Aorta (tissue), 5 donors: ENCODE data around the gene DNAJC21. TPM values are rescaled to one million over a fixed set of nuclear protein-coding genes. Genes with fewer than 3 reads are reported as not detected.
"Not testable (repeated sequence)": the region's sequence is repeated elsewhere in the genome, so short reads cannot be mapped to it uniquely, and the experiment has no call there.

ENCODE experiments used
- ATAC-seq: fragments of 200-7000 bp; cut with Tn5 transposase; one replicate; pipeline ENCODE4 v1.9.1; 2022; ENCODE audit warnings: moderate library complexity; ENCODE audit not compliant: low FRiP score
- DNase-seq, 2 donors: peaks; one replicate each; pipeline ENCODE4 v3.0.0-alpha.2; 2020
- H3K27ac ChIP-seq, 2 donors: one replicate each; pipeline ENCODE4 v1.5.1; 2013; ENCODE audit warnings: low read length in 2 of 2, mild to moderate bottlenecking in 2 of 2, moderate library complexity in 2 of 2, control low read depth in 1 of 2, inconsistent platforms in 1 of 2, low read depth in 1 of 2
- H3K27me3 ChIP-seq, 2 donors: one replicate each; pipeline ENCODE4 v1.6.1; 2013; ENCODE audit warnings: control low read depth in 1 of 2, low read length in 1 of 2, mild to moderate bottlenecking in 1 of 2, moderate library complexity in 1 of 2; ENCODE audit not compliant: insufficient read depth in 2 of 2, control insufficient read depth in 1 of 2
- H3K36me3 ChIP-seq, 2 donors: one replicate each; pipeline ENCODE4 v1.6.1; 2013; ENCODE audit warnings: control low read depth in 1 of 2, low read length in 1 of 2, mild to moderate bottlenecking in 1 of 2; ENCODE audit not compliant: insufficient read depth in 2 of 2, control insufficient read depth in 1 of 2
- H3K4me1 ChIP-seq, 2 donors: one replicate each; pipeline ENCODE4 v1.6.1; 2013; ENCODE audit warnings: low read length in 2 of 2, control low read depth in 1 of 2, mild to moderate bottlenecking in 1 of 2, moderate library complexity in 1 of 2; ENCODE audit not compliant: insufficient read depth in 2 of 2, control insufficient read depth in 1 of 2
- H3K4me3 ChIP-seq, 2 donors: one replicate each; pipeline ENCODE4 v1.5.1; 2013; ENCODE audit warnings: low read length in 2 of 2, control low read depth in 1 of 2, mild to moderate bottlenecking in 1 of 2
- H3K9me3 ChIP-seq: one replicate; pipeline ENCODE4 v1.6.1; 2013; ENCODE audit warnings: mild to moderate bottlenecking, low read length; ENCODE audit not compliant: control insufficient read depth
- WGBS, 2 donors: extraction: QIAGEN DNeasy Blood & Tissue Kit; methylation state at CpG; one replicate each; pipeline ENCODE4 v1.1.7; 2013; 5-methylcytosine and 5-hydroxymethylcytosine counted together
- intact Hi-C, 2 donors: fragments of 100-400 bp; cut with DNase I; formaldehyde crosslinking; loops; one replicate each; pipeline versions ENCODE4 v1.14.2 to v1.15.0; 2022
- polyA plus RNA-seq, 2 donors: library from polyadenylated mRNA; stranded (reverse); fragments of 200-250 nt; gene quantifications; one replicate each; pipeline ENCODE4 v1.2.3, GENCODE V29; 2013
- total RNA-seq, 2 donors: library from RNA; stranded (reverse); fragmentation: NEBNext Ultra II Directional; extraction: Animal tissue kit (Norgen Biotek cat#: 25700); gene quantifications; one replicate each; pipeline ENCODE4 v1.2.1, GENCODE V29; 2021
- donor health status: healthy with polysubstance abuse.
- donor health status: Bipolar disorder and iron deficiency.
- donor health status: DM: no; HTN: no; CAD: no.
- donor health status: DM: no; HTN: no; CAD: no.
- donor health status: DM: yes; HTN: yes; CAD: no.

DNAJC21 gene
- total and polyA plus RNA-seq, 4 donors: 26.9 to 50.9 (median 44.8) TPM

GRCh38 chr5:34915139-34915855, 14.1 kb upstream of the DNAJC21 start, which contains the start of the genes BRIX1 and RAD1:
BRIX1 (plus strand) TSS chr5:34915711; CDS start chr5:34915739, 28 bp downstream.
RAD1 (minus strand) TSS chr5:34915504; CDS start chr5:34914892, 612 bp downstream.
- no peaks in the 10 kb centered on the region for H3K27me3 ChIP-seq
- peaks cover 2% of the 10 kb centered on the region in 2 donors for H3K4me1 ChIP-seq
- no peaks in the 10 kb centered on the region for H3K9me3 ChIP-seq
- peak; percentile 100 for ATAC-seq
- H3K36me3 ChIP-seq: peaks cover 2 to 3% of the 10 kb centered on the region in 2 donors
- 0% methylated on average over 67 of the region's 67 CpGs for WGBS, 2 donors
- peak within 1 kb of the TSS; percentile 62 to 64 for H3K4me3 ChIP-seq
- intact Hi-C loops: loop anchor here in 1 of 2 donors (1.0 kb wide), 1 partner anchor 14 kb away; the partner anchor contains the start of gene DNAJC21
- H3K27ac ChIP-seq: peak within 1 kb of the TSS; percentile 0 to 73
- DNase-seq: peak; percentile 98 to 99

DNA sequence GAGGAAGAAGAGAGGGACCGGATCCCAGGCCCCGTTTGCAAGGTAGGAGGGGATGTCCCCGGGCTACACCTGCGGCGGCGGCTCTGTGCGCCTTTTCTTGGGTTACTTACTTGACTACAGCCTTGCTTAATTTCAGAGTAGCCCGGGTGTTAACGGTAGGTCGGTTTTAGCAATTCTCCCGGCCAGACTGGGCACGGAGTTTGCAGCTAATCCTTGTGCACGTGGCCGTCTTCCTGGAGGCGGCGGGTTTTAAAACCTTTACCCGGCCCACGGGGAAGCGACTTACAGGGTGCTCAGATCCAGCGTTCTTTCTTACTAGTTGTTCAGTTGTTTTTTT, 13.5 kb upstream of the DNAJC21 start:
- WGBS, 2 donors: 0% methylated on average over 20 of the region's 20 CpGs
- H3K4me3 ChIP-seq: peak overlapping the region; percentile 62 to 64
- no peak for DNase-seq
- H3K27me3 ChIP-seq: no peaks in the 10 kb centered on the region
- no peaks in the 10 kb centered on the region for H3K9me3 ChIP-seq
- peak overlapping the region in 1 of 2 donors; percentile 73 for H3K27ac ChIP-seq
- ATAC-seq: no peak
- H3K4me1 ChIP-seq: peaks cover 2% of the 10 kb centered on the region in 2 donors
- peaks cover under 1 to 2% of the 10 kb centered on the region in 2 donors for H3K36me3 ChIP-seq
- intact Hi-C loops: loop anchor here in 1 of 2 donors (1.0 kb wide), 1 partner anchor 13 kb away; the partner anchor contains the start of gene DNAJC21

GRCh38 chr5:34916518-34916917, 12.8 kb upstream of the DNAJC21 start:
- H3K27me3 ChIP-seq: no peaks in the 10 kb centered on the region
- no peak for DNase-seq
- intact Hi-C loops: no loop called here
- H3K36me3 ChIP-seq: no peaks in the 10 kb centered on the region
- peak overlapping the region; percentile 62 to 64 for H3K4me3 ChIP-seq
- H3K9me3 ChIP-seq: no peaks in the 10 kb centered on the region
- no peak for ATAC-seq
- H3K27ac ChIP-seq: no peak overlapping the region
- 25 to 29% methylated on average over 6 of the region's 6 CpGs for WGBS, 2 donors
- H3K4me1 ChIP-seq: peaks cover 2% of the 10 kb centered on the region in 2 donors

DNA sequence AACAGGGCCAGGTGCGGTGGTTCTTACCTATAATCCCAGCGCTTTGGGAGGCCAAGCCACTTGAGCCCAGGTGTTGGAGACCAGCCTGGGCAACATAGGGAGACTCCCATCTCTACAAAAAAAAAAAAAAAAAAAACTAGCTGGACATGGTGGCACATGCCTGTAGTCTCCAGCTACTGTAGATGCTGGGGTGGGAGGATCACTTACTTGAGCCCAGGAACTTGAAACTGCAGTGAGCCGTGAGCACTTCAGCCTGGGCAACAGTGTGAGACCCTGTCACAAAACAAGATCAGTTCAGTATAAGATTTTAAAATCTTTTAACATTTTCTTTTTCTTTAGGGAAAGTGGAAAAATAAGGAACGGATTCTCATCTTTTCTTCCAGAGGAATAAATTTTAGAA, 11.3 kb upstream of the DNAJC21 start:
- H3K27ac ChIP-seq: no peak overlapping the region
- H3K4me3 ChIP-seq: no peak overlapping the region
- no peaks in the 10 kb centered on the region for H3K27me3 ChIP-seq
- ATAC-seq (no peak), DNase-seq (no peak)
- 77 to 83% methylated on average over 4 of the region's 4 CpGs for WGBS, 2 donors
- no peaks in the 10 kb centered on the region for H3K36me3 ChIP-seq
- peaks cover 2% of the 10 kb centered on the region in 2 donors for H3K4me1 ChIP-seq
- intact Hi-C loops: no loop called here
- H3K9me3 ChIP-seq: no peaks in the 10 kb centered on the region

DNA sequence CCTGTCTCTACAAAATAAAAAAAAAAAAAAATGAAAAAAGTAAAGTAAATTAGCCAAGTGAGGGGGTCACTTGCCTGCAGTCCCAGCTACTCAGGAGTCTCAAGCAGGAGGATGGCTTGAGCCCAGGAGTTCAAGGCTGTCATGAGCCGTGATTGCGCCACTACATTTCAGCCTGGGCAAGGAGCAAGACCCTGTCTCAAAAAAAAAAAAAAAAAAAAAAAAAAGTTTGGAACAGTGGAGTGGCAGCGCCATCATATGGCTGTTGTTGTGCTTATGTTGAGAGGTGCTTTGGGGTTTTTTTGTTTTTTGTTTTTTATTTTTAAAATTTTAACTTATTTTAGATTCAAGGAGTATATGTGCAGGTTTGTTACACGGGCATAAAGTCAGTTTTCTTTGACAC, 10.3 kb upstream of the DNAJC21 start:
- Histone ChIP-seq H3K9me3 (no peaks in the 10 kb centered on the region), H3K27ac (no peak overlapping the region), H3K4me1 (peaks cover 2% of the 10 kb centered on the region in 2 donors), H3K4me3 (no peak overlapping the region), H3K27me3 (no peaks in the 10 kb centered on the region), H3K36me3 (no peaks in the 10 kb centered on the region)
- ATAC-seq (no peak), DNase-seq (no peak)
- WGBS, 2 donors: 75 to 76% methylated on average over 4 of the region's 4 CpGs
- intact Hi-C loops: no loop called here

GRCh38 chr5:34923256-34923655, 6.1 kb upstream of the DNAJC21 start:
- DNase-seq, H3K27ac ChIP-seq, ATAC-seq, H3K4me1 ChIP-seq, intact Hi-C loops, H3K4me3 ChIP-seq, H3K9me3 ChIP-seq, H3K36me3 ChIP-seq, H3K27me3 ChIP-seq: not testable (repeated sequence)
- WGBS, 2 donors: 93 to 94% methylated on average over 9 of the region's 9 CpGs

GRCh38 chr5:34923694-34924461, 5.5 kb upstream of the DNAJC21 start:
- no peaks in the 10 kb centered on the region for H3K4me1 ChIP-seq
- no peaks in the 10 kb centered on the region for H3K9me3 ChIP-seq
- WGBS, 2 donors: 32% methylated on average over 3 of the region's 3 CpGs
- intact Hi-C loops: no loop called here
- no peak for DNase-seq
- H3K4me3 ChIP-seq: no peak overlapping the region
- H3K36me3 ChIP-seq: no peaks in the 10 kb centered on the region
- no peak overlapping the region for H3K27ac ChIP-seq
- no peak for ATAC-seq
- H3K27me3 ChIP-seq: no peaks in the 10 kb centered on the region

GRCh38 chr5:34924462-34924765, 4.9 kb upstream of the DNAJC21 start:
- Histone ChIP-seq H3K9me3 (no peaks in the 10 kb centered on the region), H3K4me1 (no peaks in the 10 kb centered on the region), H3K4me3 (no peak overlapping the region), H3K27ac (no peak overlapping the region), H3K27me3 (no peaks in the 10 kb centered on the region), H3K36me3 (no peaks in the 10 kb centered on the region)
- ATAC-seq (no peak), DNase-seq (no peak)
- intact Hi-C loops: no loop called here
